ENCODE data around the gene SRA1. TPM values are rescaled to one million over a fixed set of nuclear protein-coding genes. Genes with fewer than 3 reads are reported as not detected.

The SRA1 gene
- total and polyA plus RNA-seq, 2 of the 13 experiments (the other 11 are each of a cell fraction or from before 2014, with no cell fraction given) = 14.2 to 32.8 TPM

DNA sequence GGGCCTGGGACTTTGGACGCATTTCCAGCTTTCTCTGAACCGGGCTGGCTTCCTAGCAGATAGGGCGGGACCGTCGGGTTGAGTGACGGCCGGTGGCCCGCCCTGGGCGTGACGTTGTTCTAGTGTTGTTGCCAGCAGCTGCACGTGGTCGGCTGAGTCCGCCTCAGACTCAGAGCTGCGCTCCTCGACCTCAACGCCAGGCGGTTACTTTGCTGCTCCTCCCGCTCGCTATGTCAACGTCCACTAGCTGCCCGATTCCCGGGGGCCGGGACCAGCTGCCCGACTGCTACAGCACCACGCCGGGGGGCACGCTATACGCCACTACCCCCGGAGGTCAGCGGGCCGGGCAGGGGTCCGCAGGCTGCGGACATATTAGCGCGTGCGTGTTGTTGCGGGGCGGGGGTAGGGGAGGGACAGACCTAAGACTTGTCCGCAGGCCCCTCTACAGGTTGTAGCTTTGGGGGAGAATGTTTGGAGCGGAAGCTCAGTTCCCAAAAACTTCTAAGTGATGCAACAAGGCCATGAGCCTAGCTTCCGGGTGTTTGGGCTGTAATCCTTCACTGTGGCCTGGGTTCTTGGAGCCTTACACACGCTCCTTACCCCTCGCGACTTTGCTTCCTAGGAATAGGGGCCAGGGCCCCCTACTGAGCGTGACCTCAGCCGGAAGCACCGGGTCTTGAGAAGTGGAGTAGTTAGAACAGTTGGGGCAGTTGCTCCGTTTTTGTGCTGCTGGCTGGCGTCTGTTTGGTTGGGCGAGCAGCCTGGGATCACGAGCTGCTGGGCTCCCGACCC is 9.6 kb downstream of the SRA1 start, which contains the start of gene EIF4EBP3 (continued):
- TF ChIP-seq TMF1 (CRISPR knock-in tag; IDR thresholded peaks at IDR 0.05; ENCODE audit: low read depth) (0 out of 2 replicates have a peak, but pooled peaks have one; percentile 58), SIN3A (IDR thresholded peaks at IDR 0.05; ENCODE audit: borderline replicate concordance, low read depth, low read length) (peak; percentile 72; the same call in 1 of the 2 replicates), FOXK2 (IDR thresholded peaks at IDR 0.05) (peak; percentile 98), LRRFIP1 (CRISPR knock-in tag; conservative IDR thresholded peaks at IDR 0.05) (no peak), TARDBP (CRISPR knock-in tag; IDR thresholded peaks at IDR 0.05) (peak; percentile 76), ZNF792 (CRISPR knock-in tag; IDR thresholded peaks at IDR 0.05) (peak; percentile 70), POLR2G (IDR thresholded peaks at IDR 0.05; ENCODE audit: low read depth, low read length) (peak; percentile 52), PAXIP1 (CRISPR knock-in tag; conservative IDR thresholded peaks at IDR 0.05) (0 out of 2 replicates have a peak, but pooled peaks have one; percentile 13), ZNF484 (CRISPR knock-in tag; IDR thresholded peaks at IDR 0.05; ENCODE audit: borderline replicate concordance, low read depth) (no peak), KLF12 (CRISPR knock-in tag; IDR thresholded peaks at IDR 0.05; ENCODE audit: borderline replicate concordance) (0 out of 2 replicates have a peak, but pooled peaks have one; percentile 44), NFKB2 (CRISPR knock-in tag; IDR thresholded peaks at IDR 0.05; ENCODE audit: borderline replicate concordance) (peak; percentile 52; the same call in 1 of the 2 replicates), YEATS4 (CRISPR knock-in tag; IDR thresholded peaks at IDR 0.05; ENCODE audit: borderline replicate concordance) (peak; percentile 82), SOX13 (IDR thresholded peaks at IDR 0.05) (no peak), SOX13 (CRISPR knock-in tag; conservative IDR thresholded peaks at IDR 0.05 in 1 of 2, IDR thresholded peaks at IDR 0.05 in 1 of 2) (peak in 1 of 2 experiments; percentile 55; a peak in 3 of 4 replicates), CCDC6 (CRISPR knock-in tag; IDR thresholded peaks at IDR 0.05) (peak; percentile 66; the same call in 1 of the 2 replicates), ZMYM4 (CRISPR knock-in tag; IDR thresholded peaks at IDR 0.05) (peak; percentile 64), ZBED4 (CRISPR knock-in tag; IDR thresholded peaks at IDR 0.05; ENCODE audit: borderline replicate concordance) (peak; percentile 88; the same call in 1 of the 2 replicates), ATF7-NPFF (CRISPR knock-in tag; IDR thresholded peaks at IDR 0.05; ENCODE audit: low read depth) (peak; percentile 60; the same call in 1 of the 2 replicates)

Measured in HepG2 (cell line).